SK-N-DZ (cell line): ENCODE measurements around the gene CEP112. TPM values are rescaled to one million over a fixed set of nuclear protein-coding genes. Genes with fewer than 3 reads are reported as not detected.

Source experiments
- DNase-seq: peaks from one replicate; pipeline ENCODE4 v3.0.0-alpha.2; 2015; ENCODE audit warnings: low spot score
- polyA plus RNA-seq, 2 experiments: library from polyadenylated mRNA; depleted of rRNA; stranded (reverse); fragments of >200 nt; gene quantifications; 2 replicates each; pipeline ENCODE4 v1.2.3, GENCODE V29; 2014

Gene CEP112
- polyA plus RNA-seq (2014; cell fraction: cytosol; rRNA removed) = 2.6 and 4.5 TPM in 2 replicates
- polyA plus RNA-seq (2014; cell fraction: nucleus; rRNA removed) = 1.3 and 3.3 TPM in 2 replicates

DNA sequence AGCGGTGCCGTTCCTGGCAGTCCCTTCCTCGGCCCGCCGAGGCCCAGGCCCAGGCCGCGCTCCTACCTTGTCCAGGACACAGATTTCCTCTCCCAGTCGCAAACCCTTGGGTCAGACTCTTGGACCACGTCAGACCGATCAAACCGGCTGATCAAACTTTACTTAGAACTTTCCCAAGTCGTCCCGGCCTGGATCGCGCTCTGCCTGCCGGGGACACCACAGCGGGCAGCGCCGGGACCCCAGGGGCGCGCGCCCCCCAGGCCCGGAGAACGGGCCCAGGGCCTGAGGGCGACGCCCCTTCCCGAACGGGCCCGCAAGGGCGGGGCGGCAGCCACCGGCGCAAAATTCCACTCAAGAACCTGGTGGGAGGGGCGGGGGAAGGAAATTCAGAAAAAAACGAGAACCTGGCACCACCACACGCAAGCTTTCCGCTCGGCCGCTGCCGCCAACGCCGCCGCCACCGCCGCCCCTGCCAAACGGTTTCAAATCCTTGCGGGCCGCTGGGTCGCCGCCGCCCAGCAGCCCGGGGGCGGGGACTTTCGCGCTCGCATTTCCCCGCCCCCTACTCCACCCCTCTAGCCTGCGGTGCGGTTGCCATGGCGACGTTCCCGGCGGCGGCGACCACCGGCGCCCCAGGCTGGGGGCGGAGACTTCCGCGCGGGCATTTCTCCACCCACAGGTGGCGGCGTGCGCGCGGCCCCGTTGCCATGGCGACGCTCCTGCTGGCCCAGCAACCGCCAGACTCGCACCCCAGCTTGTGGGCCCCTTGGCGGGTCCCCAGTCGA, at the start of gene CEP112:
Gene CEP112 (minus strand): TSS at position 541 of the 785 bp plus-strand sequence.
- peak; percentile 89 for DNase-seq

GRCh38 chr17:66240630-66241029, 48.7 kb upstream of the CEP112 start:
- DNase-seq = no peak

DNA sequence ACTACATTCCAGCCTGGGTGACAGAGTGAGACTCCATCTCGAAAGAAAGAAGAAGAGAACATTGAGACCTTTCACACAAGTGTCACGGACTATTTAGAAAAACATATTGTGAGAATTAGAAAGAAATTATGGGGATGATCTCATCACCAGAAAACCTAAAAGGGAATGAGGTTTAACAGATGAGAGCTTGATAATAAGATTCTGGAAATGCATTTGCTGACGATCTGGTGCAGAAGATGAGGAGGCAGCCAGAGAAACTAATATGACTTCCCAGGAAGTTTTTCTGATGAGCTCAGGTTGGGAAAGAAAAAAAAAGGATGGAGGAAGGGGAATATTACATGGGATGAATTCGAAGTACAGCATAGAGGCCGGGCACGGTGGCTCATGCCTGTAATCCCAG, 48.1 kb upstream of the CEP112 start:
- no peak for DNase-seq

DNA sequence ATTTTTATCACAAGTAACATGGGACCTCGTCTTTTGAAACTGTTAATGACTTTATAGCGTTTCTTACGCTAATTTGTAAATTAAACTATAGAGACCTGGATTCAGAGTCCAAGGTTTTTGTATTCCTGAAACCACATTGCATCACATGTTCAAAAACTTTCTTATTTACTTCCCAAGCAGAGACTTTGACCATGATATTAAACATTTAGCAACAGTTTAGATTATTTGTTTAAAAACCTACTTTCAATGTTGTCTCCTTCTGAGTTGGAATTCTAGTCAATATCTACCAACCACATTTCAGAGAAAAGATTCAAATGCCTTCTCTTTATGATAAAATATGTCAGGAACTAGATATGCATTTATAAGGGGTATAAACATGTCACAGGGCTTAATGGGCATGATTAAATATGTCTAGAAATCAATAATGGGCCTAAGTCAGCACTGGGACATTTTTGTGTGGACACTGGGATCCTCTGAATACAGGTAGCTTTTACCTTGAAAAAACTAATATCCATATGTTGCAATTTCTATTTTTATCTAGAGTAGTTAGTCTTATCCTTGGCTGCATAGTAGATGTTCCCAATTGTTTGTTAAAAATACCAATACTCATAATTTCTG, 43.6 kb upstream of the CEP112 start:
- DNase-seq = no peak

- no peak for DNase-seq
Measured at GRCh38 chr17:66234611-66235010, 42.7 kb upstream of the CEP112 start.

DNA sequence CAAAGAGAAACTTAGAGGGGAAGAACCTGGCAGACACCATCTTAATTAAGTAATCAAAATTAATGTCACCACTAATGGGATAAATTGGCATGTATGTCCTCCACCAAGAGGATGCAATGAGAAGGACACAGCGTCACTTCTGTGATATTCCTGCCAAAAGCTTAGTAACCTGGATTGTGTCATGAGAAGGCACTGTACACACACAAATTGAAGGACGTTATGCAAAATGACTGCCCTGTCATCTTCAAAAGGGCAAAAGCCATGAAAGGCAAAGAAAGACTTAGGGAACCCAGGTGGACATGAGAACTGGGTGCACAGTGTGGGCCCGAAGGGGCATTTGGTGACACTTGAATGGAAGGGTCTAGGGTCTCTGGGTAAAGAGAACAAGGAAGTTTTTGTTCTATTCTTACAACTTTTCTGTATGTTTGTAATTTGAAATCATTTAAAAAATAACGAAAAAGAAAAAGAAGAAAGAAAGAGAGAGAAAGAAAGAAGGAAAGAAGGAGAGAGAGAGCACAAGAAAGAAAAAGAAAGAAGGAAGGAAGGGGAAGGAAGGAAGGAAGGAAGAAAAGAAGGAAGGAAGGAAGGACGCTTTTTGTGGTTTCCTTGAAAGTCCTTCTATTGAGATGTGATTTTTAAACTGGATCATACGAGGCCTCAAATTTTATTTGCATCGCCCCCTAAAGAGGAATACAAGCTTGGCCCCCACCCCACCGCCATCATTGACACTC, 41.3 kb upstream of the CEP112 start:
- no peak for DNase-seq

- no peak for DNase-seq
Measured at GRCh38 chr17:66230922-66231591, 39.1 kb upstream of the CEP112 start.

GRCh38 chr17:66229783-66230538, 38.0 kb upstream of the CEP112 start:
- no peak for DNase-seq

DNA sequence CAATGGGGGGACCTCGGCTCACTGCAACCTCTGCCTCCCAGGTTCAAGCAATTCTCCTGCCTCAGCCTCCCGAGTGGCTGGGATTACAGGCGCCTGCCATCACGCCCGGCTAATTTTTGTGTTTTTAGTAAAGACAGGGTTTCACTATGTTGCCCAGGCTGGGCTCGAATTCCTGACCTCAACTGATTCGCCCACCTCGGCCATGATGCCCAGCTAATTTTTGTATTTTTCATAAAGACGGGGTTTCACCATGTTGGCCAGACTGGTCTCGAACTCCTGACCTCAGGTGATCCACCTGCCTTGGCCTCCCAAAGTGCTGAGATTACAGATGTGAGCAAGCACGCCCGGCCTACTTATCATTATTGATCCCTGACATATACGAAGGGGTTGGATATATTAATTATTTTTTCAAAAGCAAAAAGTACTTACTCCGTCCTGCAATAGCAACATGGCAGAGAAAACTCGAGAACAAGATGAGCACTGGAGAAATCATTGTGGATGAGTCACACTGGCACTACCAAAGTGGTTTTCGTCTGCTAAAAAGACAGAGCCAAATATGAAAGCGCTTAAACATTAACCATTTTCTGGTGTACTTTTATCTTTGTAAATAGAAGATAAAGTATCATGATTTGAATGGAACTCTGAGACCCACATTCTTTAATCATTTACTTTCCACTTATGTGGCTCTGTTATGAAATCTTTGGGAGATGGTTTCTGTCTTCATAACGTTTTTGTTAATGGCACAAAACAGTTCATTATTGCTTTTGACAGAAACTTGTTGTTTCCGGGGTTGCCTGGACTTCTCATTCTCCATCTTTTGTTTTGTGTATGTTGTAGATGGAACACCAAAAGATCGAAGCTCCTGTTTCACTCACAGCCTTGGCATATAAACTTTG, 37.2 kb upstream of the CEP112 start, which contains the start of gene APOH:
Gene APOH (minus strand): TSS at position 529 of the 896 bp plus-strand sequence. CDS start 36 bp downstream, at position 493.
- DNase-seq = no peak

DNA sequence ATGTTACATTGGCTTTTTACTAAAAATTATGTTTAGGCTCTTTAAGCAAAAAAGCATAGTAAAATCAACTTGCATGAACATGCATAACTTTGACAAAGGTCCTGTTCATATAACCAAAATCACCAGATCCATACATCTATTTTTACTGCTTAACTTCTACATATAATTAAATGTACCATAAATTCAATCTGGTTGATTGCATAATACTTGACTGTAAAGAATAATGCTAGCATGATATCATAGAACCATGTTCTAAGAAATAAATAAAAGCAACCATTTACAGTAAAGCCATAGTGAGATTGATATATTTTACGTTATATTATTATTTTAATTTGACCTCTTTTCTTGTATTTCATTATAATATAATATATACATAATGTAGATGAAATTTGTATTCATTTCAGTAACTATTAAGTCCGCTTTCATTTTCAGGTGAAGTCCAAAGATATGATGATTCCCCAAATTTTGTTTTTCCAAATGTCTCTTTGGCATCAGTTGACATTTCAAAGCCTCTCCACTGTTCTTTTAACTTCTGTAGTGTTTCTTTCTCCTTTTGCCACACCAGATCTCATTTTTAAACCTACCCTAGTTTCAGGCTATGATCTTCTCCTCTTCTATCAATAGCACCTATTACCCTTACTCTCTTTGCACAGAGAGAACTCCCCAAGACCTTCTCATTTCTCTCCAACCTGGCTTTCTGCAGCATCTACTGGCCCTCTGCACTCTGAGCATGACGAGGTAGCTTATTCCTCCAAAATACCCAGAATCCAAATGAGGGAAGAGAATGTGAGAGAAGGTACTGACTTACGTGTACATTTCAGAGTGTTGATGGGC, 35.5 kb upstream of the CEP112 start:
- no peak for DNase-seq

GRCh38 chr17:66222798-66223350, 30.9 kb upstream of the CEP112 start:
- DNase-seq = no peak

DNA sequence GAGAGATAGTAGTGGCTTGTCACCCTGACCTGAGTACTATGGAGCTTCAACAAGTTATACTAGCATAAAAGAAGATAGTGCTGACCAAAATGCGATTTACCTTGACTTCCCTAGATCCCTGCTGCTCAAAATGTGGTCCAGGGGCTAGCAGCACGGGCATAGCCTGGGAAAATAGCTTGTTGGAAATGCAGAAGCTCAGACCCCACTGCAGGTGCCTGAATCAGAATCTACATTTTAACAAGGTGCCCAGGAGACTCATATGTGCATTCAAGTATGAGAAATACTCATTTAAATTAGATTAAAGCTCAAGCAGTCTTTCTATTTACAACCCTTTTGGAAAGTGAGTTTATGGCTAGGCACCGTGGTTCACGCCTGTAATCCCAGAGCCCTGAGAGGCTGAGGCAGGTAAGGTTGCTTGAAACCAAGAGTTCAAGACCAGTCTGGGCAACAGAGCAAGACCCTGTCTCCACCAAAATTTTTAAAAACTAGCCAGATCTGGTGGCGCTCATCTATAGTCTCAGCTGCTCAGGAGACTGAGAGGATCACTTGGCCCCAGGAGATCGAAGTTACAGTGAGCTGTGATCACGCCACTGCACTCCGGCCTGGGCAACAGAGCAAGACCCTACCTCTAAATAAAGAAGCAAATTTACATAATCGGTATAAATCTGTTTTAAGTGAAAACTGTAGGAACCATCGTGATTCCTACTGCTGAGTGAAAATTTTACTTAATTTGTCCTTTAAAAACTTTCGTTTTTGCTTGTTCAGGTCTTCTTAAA, 30.0 kb upstream of the CEP112 start:
- no peak for DNase-seq

DNA sequence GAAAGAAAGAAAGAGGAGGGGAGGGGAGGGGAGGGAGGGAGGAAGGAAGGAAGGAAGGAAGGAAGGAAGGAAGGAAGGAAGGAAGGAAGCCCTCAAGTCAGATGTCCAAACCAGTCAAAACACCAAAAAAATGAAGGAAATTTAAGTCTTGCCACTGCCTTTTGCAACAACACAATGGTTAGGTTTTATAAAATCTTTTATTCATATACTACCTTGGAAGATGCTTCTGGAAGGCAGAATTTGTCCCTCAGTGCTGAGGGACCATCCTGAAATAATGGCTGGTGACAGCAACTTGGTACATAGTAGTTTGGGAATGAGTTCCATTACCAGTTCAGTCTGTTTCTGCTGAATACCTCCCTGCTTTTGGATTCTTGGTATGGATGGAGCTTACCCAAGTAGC, 29.4 kb upstream of the CEP112 start:
- DNase-seq = no peak

DNA sequence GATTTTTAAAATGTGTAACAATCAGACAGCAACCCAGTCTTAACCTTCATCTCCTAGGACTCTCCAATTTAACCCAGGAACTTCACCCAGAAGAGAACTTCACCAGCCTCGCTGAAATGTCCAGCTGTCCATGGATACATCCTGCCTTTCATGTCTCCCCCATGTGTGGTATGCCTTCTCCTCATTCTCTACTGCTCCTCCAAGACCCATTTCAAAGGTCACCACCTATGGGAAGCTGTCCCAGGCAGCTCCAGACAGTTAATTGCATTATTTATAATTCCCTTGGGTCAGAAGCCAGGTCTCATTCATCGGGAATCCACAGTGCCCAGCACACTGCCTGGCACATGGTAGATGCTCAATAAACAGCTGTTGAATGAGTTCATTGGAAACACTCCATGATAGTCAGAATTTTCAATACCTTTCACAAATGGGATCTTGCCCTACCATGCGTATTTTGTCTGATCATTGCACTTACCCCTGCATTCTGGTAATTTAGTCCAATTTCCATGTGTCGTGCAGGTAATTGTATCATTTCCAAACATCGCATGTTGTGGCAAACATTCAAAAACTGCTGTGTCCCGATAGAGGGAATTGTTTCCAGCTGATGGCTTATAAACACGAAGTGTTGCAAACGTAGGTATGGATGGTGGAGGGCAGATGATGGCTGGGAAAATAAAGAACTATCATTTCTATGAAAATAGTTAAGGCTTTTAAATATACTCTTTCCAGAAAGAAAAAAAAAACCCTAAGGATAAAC, 28.3 kb upstream of the CEP112 start:
- DNase-seq = no peak

GRCh38 chr17:66215529-66215911, 23.6 kb upstream of the CEP112 start:
- no peak for DNase-seq

DNA sequence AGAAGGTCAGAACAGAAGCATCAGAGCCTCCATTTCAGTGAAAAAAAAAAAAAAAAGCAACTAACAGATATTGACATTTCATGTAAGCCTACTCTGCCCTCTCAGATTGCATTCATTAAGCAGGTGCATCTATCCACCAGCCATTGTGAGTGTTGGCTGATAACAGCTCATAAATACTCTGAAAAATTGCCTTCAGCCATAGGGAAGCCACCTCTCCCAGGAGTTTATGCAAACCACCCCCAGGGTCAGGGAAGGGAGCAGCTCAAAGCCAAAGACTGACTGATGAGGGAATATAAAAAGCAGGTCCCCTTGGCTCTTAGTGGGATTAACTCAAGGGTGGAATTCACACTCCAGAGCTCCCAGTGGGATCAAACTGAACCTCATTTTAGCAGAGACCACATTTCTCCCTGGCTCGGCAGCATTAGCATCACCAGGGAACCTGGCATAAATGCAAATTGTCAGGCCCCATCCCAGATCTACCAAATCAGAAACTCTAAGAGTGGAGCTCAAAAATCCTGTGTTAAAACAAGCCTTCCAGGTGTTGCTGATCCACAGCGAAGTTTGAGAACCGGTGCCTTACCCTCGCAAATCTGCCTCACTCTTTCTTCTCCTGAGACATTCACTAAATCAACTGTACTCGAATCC, 23.1 kb upstream of the CEP112 start:
- DNase-seq = no peak
